K562 (cell line): ENCODE results near the gene KCTD7. TPM values are rescaled to one million over a fixed set of nuclear protein-coding genes. Genes with fewer than 3 reads are reported as not detected.

Experiments
- CHD2 ChIP-seq: IDR thresholded peaks from 2 replicates; pipeline ENCODE4 v1.6.1; 2011; ENCODE audit warnings: low read depth, low read length
- CREB5 ChIP-seq: fragments of 250-450 bp; sonication (Bioruptor Pico); IDR thresholded peaks from 2 replicates; pipeline ENCODE4 v1.5.0; 2020; ENCODE audit warnings: mild to moderate bottlenecking
- CREM ChIP-seq: IDR thresholded peaks from 2 replicates; pipeline ENCODE4 v1.6.1; 2014; ENCODE audit warnings: antibody characterized with exemption, low read depth
- CXXC5 ChIP-seq: fragments of 250-450 bp; sonication (Bioruptor Pico); IDR thresholded peaks from 2 replicates; pipeline ENCODE4 v1.8.0; 2022; ENCODE audit warnings: inconsistent platforms, mild to moderate bottlenecking, moderate library complexity
- E2F5 ChIP-seq: sonication (generic); formaldehyde crosslinking; IDR thresholded peaks from 2 replicates; pipeline ENCODE4 v1.8.0; 2022; ENCODE audit warnings: mild to moderate bottlenecking, missing genetic modification reagents
- FOXJ3 ChIP-seq: sonication (generic); formaldehyde crosslinking; IDR thresholded peaks from 2 replicates; pipeline ENCODE4 v1.4.0; 2020; ENCODE audit warnings: mild to moderate bottlenecking, missing genetic modification reagents
- FOXM1 ChIP-seq, 2 experiments: fragments of 450-650 bp in 1 of 2; sonication (generic) in 1 of 2; formaldehyde crosslinking in 1 of 2; IDR thresholded peaks; 2 replicates each; pipeline versions ENCODE4 v1.6.1 to v1.9.0; 2017 to 2022; ENCODE audit warnings: low read depth in 2 of 2, mild to moderate bottlenecking in 2 of 2, missing genetic modification reagents in 1 of 2, moderate library complexity in 1 of 2
- GATAD2A ChIP-seq: fragments of 450-650 bp; IDR thresholded peaks from 2 replicates; pipeline ENCODE4 v1.6.1; 2017
- GTF2E2 ChIP-seq: fragments of 200-800 bp; sonication (Bioruptor generic); IDR thresholded peaks from 2 replicates; pipeline ENCODE4 v1.6.1; 2016; ENCODE audit warnings: missing genetic modification characterization, missing compliant biosample characterization
- HCFC1 ChIP-seq: IDR thresholded peaks from 2 replicates; pipeline ENCODE4 v1.6.1; 2012; ENCODE audit warnings: low read depth, low read length, improper control_type of control experiment
- KLF16 ChIP-seq: IDR thresholded peaks from 2 replicates; pipeline ENCODE4 v1.6.1; 2016; ENCODE audit warnings: antibody characterized with exemption
- MAFK ChIP-seq: IDR thresholded peaks from 2 replicates; pipeline ENCODE4 v1.6.1; 2011; ENCODE audit warnings: low read length, improper control_type of control experiment
- NR4A1 ChIP-seq, 2 experiments: fragments of 250-450 bp in 1 of 2; fragments of 450-650 bp in 1 of 2; sonication (Bioruptor Pico) in 1 of 2; IDR thresholded peaks; 2 replicates each; pipeline versions ENCODE4 v1.4.0 to v1.6.1; 2016 to 2020; ENCODE audit warnings: mild to moderate bottlenecking in 2 of 2, missing compliant biosample characterization in 1 of 2, missing genetic modification characterization in 1 of 2, moderate library complexity in 1 of 2
- OTX1 ChIP-seq: fragments of 450-650 bp; formaldehyde crosslinking; IDR thresholded peaks from 2 replicates; pipeline ENCODE4 v1.4.0; 2022; ENCODE audit warnings: mild to moderate bottlenecking
- POLR2A ChIP-seq: fragments of 450-650 bp; conservative IDR thresholded peaks from 2 replicates; pipeline ENCODE4 v1.6.1; 2016
- RAD21 ChIP-seq, 2 experiments: fragments of 250-450 bp in 1 of 2; fragments of 450-650 bp in 1 of 2; sonication (Bioruptor Pico) in 1 of 2; formaldehyde crosslinking in 1 of 2; IDR thresholded peaks in 1 of 2; conservative IDR thresholded peaks in 1 of 2; 2 replicates each; pipeline versions ENCODE4 v1.4.0 to v1.8.0; 2020 to 2022; ENCODE audit warnings: mild to moderate bottlenecking in 2 of 2, moderate library complexity in 1 of 2
- SAFB ChIP-seq: fragments of 200-400 bp; formaldehyde crosslinking; IDR thresholded peaks from 2 replicates; pipeline ENCODE4 v1.6.1; 2017; ENCODE audit warnings: low read depth, low read length, borderline replicate concordance
- SMARCA5 ChIP-seq: fragments of 450-650 bp; IDR thresholded peaks from 2 replicates; pipeline ENCODE4 v1.6.1; 2016
- SMARCC2 ChIP-seq: fragments of 450-650 bp; IDR thresholded peaks from 2 replicates; pipeline ENCODE4 v1.6.1; 2017; ENCODE audit warnings: antibody characterized with exemption, moderate library complexity, mild to moderate bottlenecking, low read depth
- TCF7L2 ChIP-seq: fragments of 150-350 bp; IDR thresholded peaks from 2 replicates; pipeline ENCODE4 v1.6.1; 2016; ENCODE audit warnings: low read depth, mild to moderate bottlenecking, low read length, moderate library complexity
- ZC3H4 ChIP-seq: sonication (generic); formaldehyde crosslinking; IDR thresholded peaks from 2 replicates; pipeline ENCODE4 v1.9.0; 2021; ENCODE audit warnings: missing genetic modification reagents, borderline replicate concordance
- ZFPM2 ChIP-seq: fragments of 250-450 bp; sonication (Bioruptor Pico); IDR thresholded peaks from 2 replicates; pipeline ENCODE4 v1.5.1; 2022; ENCODE audit warnings: mild to moderate bottlenecking
- ZKSCAN1 ChIP-seq: fragments of 150-350 bp; IDR thresholded peaks from 2 replicates; pipeline ENCODE4 v1.6.1; 2016; ENCODE audit warnings: low read depth, low read length
- ZNF165 ChIP-seq: fragments of 250-450 bp; sonication (Bioruptor Pico); IDR thresholded peaks from 2 replicates; pipeline ENCODE4 v1.4.0; 2020; ENCODE audit warnings: borderline replicate concordance
- ZNF239 ChIP-seq: fragments of 250-450 bp; sonication (Bioruptor Pico); IDR thresholded peaks from 2 replicates; pipeline ENCODE4 v1.4.0; 2020; ENCODE audit warnings: mild to moderate bottlenecking
- ZNF589 ChIP-seq: fragments of 200-800 bp; sonication (Bioruptor generic); IDR thresholded peaks from 2 replicates; pipeline ENCODE4 v1.6.1; 2016; ENCODE audit warnings: low read depth, missing genetic modification characterization, missing compliant biosample characterization
- ZNF764 ChIP-seq: fragments of 250-450 bp; sonication (Bioruptor Pico); IDR thresholded peaks from 2 replicates; pipeline ENCODE4 v1.4.0; 2020; ENCODE audit warnings: low read depth, mild to moderate bottlenecking, moderate library complexity
- ZNF766 ChIP-seq: fragments of 200-800 bp; sonication (Bioruptor generic); conservative IDR thresholded peaks from 2 replicates; pipeline ENCODE4 v1.6.1; 2016; ENCODE audit warnings: missing genetic modification characterization, missing compliant biosample characterization
- polyA plus RNA-seq, 8 experiments: library from polyadenylated mRNA; depleted of rRNA in 4 of 8; stranded (reverse) in 5 of 8; unstranded in 3 of 8; fragments of >200 nt; fragmentation: Nextera tagmentation in 2 of 8; fragmentation: Illumina TruSeq in 1 of 8; extraction: Ambion mirVana in 2 of 8; extraction: Trizol in 1 of 8; gene quantifications; 2 replicates each; pipeline versions ENCODE4 v1.2.1 to v1.2.3, GENCODE V29; 2011 to 2014; ENCODE audit warnings: inconsistent platforms in 1 of 8, missing spikeins in 1 of 8
- total RNA-seq, 7 experiments: library from RNA; depleted of rRNA in 6 of 7; stranded (reverse); fragments of >200 nt in 6 of 7; fragmentation: Illumina TruSeq in 2 of 7; extraction: Trizol in 2 of 7; gene quantifications; 2 replicates each; pipeline versions ENCODE4 v1.2.1 to v1.2.3, GENCODE V29; 2011 to 2021; ENCODE audit warnings: low replicate concordance in 1 of 7
- TF ChIP-seq, protein P1 (sequence below): fragments of 250-450 bp; sonication (Bioruptor Pico); IDR thresholded peaks from 2 replicates; pipeline ENCODE4 v1.8.0; 2021; ENCODE audit warnings: moderate library complexity, mild to moderate bottlenecking, inconsistent platforms

The KCTD7 gene
- total and polyA plus RNA-seq, 9 of the 15 experiments (the other 6 are each of a cell fraction or from before 2014, with no cell fraction given): 1.5 to 26.0 (median 9.0) TPM

GRCh38 chr7:66639773-66640172 is 11.1 kb downstream of the KCTD7 start (continued):
- TF ChIP-seq, protein P1, sequence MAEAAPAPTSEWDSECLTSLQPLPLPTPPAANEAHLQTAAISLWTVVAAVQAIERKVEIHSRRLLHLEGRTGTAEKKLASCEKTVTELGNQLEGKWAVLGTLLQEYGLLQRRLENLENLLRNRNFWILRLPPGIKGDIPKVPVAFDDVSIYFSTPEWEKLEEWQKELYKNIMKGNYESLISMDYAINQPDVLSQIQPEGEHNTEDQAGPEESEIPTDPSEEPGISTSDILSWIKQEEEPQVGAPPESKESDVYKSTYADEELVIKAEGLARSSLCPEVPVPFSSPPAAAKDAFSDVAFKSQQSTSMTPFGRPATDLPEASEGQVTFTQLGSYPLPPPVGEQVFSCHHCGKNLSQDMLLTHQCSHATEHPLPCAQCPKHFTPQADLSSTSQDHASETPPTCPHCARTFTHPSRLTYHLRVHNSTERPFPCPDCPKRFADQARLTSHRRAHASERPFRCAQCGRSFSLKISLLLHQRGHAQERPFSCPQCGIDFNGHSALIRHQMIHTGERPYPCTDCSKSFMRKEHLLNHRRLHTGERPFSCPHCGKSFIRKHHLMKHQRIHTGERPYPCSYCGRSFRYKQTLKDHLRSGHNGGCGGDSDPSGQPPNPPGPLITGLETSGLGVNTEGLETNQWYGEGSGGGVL (CRISPR knock-in tag): no peak
- TF ChIP-seq ZNF239 (no peak), FOXM1 (IDR thresholded peaks at IDR 0.05; ENCODE audit: low read depth) (peak; percentile 84), FOXM1 (CRISPR knock-in tag; IDR thresholded peaks at IDR 0.05; ENCODE audit: low read depth) (no peak), ZNF764 (CRISPR knock-in tag) (no peak), ZC3H4 (CRISPR knock-in tag) (no peak), KLF16 (peak; percentile 95), CXXC5 (CRISPR knock-in tag) (peak; percentile 86), ZNF766 (peak; percentile 91), HCFC1 (peak; percentile 39; the same call in 1 of the 2 replicates), ZNF165 (CRISPR knock-in tag) (no peak), TCF7L2 (peak; percentile 70), SMARCC2 (peak; percentile 88), SMARCA5 (no peak), CREM (peak; percentile 61), CREB5 (CRISPR knock-in tag) (no peak), MAFK (0 out of 2 replicates have a peak, but pooled peaks have one; percentile 15), RAD21 (CRISPR knock-in tag; conservative IDR thresholded peaks at IDR 0.05 in 1 of 2, IDR thresholded peaks at IDR 0.05 in 1 of 2) (peak; percentile 21 to 28; a peak in 3 of 4 replicates), FOXJ3 (CRISPR knock-in tag) (peak; percentile 58; the same call in 1 of the 2 replicates), E2F5 (CRISPR knock-in tag) (no peak), ZFPM2 (no peak), POLR2A (no peak), SAFB (no peak), CHD2 (no peak), GTF2E2 (tag) (no peak; the same call in 1 of the 2 replicates), ZKSCAN1 (peak; percentile 82), ZNF589 (CRISPR knock-in tag) (peak; percentile 81; the same call in 1 of the 2 replicates), GATAD2A (0 out of 2 replicates have a peak, but pooled peaks have one; percentile 74), NR4A1 (CRISPR knock-in tag; IDR thresholded peaks at IDR 0.05) (no peak), NR4A1 (tag; IDR thresholded peaks at IDR 0.05) (peak; percentile 64; the same call in 1 of the 2 replicates), OTX1 (no peak)
